GM21390 (cell line): ENCODE measurements around the gene TMPRSS6.

Source experiments
- ATAC-seq: cut with Tn5 transposase; IDR thresholded peaks from one replicate; pipeline ENCODE4 v1.9.1; 2021; ENCODE audit not compliant: unreplicated experiment

The TMPRSS6 gene

GRCh38 chr22:37032535-37033460 lies 76.7 kb downstream of the TMPRSS6 start:
- ATAC-seq: no peak

DNA sequence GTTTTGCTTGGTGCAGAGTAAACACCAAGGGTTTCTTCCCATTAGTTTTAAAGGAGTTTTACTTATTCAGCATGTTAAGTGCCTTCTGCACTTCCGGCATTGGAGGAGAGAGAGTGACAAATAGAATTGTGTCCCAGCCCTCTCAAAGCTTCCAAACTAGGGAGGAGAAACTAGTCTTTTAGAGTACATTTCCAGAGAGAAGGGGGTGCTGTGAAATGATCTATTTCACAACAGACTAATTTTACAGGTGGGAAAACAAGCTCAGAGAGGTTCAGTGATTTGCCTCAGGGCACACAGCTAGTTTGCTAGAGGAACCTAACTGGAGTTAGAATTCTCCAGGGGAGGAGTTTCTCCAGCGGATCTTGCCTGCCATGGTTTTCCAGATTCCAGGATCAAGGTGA lies 77.4 kb downstream of the TMPRSS6 start:
- ATAC-seq: no peak

- no peak for ATAC-seq
These were observed 78.8 kb downstream of the TMPRSS6 start for GRCh38 chr22:37030560-37031281.

DNA sequence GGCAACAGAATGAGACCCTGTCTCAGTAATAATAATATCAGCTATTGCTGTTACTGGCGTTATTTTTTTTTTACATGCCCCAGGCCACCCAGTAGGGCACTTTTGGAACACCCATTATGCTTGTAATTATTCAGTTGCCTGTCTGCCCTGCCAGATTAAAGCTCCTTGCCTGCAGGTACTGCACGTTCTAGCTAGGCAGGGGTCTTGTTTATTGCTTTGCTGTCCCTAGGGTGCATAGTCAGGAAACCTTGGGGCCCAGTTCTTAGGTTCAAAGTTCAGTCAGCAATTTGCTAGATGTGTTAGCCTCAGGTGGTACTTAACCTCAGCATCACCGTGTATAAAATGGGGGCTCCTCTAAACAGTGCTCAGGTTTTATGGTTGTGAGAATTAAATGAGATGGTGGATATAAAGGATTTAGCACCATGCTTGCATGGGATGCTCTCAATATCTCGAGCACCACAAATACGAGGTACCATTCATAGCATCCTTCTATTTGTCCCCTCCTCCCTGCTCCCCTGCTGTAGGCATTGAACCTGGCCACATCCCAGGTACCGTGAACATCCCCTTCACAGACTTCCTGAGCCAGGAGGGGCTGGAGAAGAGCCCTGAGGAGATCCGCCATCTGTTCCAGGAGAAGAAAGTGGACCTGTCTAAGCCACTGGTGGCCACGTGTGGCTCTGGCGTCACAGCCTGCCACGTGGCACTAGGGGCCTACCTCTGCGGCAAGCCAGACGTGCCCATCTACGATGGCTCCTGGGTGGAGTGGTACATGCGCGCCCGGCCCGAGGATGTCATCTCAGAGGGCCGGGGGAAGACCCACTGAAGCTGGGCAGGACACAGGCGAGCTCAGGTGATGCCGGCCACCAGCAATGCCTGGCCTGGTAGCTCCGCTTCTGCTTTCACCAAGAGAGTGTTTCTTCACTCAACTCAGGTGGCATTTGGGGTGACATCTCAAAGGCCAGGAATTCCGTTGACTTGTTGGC lies 80.5 kb downstream of the TMPRSS6 start:
- ATAC-seq: no peak

DNA sequence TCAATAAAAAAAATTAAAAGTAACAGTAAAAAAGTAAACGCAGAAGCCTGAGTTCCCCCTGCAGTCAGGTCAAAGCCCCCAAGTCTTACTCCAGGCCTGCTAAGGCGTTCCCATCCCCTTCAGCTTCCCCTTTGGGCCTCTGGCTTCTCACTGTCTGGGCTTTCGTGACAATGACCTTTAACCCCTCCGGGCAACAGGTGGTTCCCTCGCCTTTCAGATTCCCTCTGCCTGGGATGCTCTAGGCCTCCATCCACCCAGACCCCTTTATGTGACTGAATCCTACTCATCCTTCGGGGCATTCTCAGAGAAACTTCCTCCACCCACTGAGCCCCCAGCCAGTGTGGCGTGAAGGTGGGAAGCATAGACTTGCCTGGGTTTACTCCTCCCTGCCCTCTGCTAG lies 82.0 kb downstream of the TMPRSS6 start:
- ATAC-seq: no peak

DNA sequence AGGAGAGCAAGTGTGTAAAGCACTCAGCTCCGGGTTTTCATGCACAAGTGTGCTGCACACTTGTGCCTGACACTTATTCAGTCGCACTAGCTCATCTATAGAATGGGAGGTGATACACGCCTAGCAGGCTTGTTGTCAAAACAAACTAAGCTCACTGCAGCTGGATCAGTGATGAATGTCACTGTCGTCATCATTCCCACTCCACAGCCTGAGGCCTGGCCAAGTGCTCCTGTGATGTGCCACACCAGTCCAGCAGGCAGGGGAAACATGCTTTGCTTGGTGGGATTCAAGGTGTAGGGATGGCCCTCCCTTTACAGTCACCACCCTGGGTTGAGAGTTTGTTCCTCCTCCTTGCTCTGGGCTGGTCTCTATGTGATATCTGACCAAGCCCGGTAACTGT lies 83.2 kb downstream of the TMPRSS6 start:
- ATAC-seq: no peak

GRCh38 chr22:37025500-37026070 lies 83.9 kb downstream of the TMPRSS6 start:
- ATAC-seq: no peak

- ATAC-seq: no peak
These were observed 85.0 kb downstream of the TMPRSS6 start for GRCh38 chr22:37024339-37025157.

DNA sequence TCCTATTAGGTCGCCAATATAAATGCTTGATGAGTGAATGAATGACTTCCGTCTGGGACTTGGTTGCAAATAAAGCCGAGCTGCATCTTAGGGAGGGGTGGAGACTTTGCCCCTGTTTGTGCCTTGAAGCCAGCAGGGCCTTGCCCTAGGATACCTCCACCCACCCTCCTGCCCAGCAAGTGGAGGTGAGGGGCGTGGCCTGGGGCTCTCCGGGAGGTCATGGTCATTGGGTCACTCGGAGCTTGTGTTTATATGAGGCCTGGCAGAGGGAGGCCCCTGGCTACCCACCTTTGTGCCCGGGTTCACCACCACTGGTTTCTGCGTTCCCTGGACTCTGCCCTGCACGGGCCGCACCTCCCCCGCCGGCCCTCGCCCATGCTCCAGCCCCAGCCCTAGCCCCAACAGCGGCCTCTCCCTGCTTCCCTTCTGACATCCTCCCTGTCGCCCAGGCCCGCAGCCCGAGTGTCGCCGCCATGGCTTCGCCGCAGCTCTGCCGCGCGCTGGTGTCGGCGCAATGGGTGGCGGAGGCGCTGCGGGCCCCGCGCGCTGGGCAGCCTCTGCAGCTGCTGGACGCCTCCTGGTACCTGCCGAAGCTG lies 85.7 kb downstream of the TMPRSS6 start:
- no peak for ATAC-seq

DNA sequence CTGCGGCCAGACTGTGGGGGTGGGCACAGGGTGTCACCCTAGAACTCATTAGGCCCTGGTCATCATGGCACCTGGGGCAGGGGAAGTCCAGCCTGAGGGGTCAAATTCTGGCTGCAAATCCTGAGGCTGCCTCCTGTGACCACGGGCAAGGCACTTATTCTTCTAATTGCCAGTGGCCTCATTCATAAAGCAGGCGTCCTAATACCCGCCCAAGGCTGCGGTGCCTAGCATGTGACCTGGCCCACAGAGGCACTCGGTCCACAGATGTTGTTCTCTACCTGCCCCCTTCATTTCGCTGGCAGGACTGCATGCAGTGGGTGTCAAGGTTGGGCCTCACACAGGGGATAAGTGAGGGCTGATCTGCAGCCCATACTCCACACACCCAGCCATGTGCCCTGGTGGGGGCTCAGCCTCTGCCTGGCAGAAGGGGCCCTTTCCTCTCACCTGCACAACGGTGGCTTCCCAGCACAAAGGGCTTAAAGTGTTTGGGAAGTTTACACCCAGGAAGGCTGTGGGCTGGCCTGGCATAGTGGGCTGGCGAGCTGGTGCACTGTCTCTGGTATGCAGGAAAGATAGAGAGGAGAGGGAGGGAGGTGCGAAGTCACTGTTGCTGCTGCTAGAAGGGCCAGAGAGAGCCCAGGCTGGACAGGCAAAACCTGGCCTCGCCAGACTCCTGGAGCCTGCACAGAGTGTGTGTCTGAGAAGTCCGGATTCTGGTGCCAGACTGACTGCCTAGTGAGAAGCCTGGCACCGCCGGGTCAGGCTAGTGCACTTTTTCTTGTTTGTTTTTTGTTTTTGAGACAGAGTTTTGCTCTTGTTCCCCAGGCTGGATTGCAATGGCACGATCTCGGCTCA lies 86.8 kb downstream of the TMPRSS6 start:
- no peak for ATAC-seq

DNA sequence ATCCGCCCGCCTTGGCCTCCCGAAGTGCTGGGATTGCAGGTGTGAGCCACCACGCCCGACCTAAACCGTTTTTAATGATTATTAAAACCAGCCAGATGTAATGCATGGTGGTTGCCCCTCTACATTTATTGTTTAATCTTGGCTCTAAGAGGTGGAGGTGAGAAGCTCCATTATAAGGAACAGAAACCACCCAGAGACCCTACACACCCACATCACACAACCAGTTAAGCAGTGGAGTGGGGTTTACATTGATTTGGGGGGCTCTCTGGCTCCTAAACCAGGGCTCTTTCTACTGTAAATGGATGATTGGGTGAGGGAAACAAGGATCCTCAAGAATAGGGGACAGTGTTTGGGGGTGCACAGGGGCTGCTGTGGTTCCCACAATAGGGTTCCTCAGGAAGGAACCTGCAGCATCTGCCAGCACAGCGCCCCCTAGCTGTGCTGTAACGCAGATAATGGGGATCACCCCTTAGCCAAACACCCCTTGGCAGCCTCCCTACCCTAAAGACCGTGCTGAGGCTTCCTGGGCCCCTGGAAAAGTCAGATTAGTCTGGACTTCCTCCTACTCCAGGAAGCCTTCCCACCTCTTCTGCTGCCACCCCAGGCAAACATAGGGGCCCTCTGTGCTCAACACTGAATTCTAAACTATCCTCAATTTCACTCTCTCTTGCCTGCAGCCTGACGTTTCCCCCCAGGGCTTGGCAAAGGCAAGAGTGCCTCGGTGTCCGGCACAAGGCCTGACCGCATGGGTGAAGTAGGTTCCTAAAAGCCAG lies 87.6 kb downstream of the TMPRSS6 start:
- no peak for ATAC-seq

DNA sequence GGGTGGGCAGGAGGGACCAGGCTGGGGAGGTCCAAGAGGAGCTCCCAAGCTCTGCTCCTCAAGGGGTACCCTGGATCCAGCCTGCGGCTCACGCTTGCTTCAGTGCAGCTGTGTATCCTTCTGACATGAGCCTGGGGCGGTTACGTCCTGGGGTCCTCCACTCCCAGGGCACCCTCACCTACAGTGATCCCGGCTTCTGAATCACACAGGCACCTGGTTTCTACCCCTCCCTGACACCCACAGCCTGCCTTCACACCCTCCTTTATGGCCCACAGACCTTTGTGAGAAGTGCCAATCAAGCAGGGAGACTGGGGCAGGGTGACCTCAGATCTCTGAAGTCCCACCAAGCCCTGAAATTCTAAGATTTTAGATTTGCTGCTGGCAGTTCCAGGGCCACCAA lies 88.5 kb downstream of the TMPRSS6 start:
- ATAC-seq: no peak

- ATAC-seq: no peak
These were observed 89.4 kb downstream of the TMPRSS6 start for GRCh38 chr22:37020192-37020479.

- peak; percentile 67 for ATAC-seq
These were observed 90.0 kb downstream of the TMPRSS6 start, which contains the start of the genes MPST and TST for GRCh38 chr22:37019309-37020191. MPST (plus strand) TSS chr22:37019742; CDS start chr22:37019837, 95 bp downstream. TST (minus strand) TSS chr22:37019447; CDS start chr22:37018732, 715 bp downstream.

- ATAC-seq: peak; percentile 27
These were observed 90.7 kb downstream of the TMPRSS6 start for GRCh38 chr22:37018815-37019308.

DNA sequence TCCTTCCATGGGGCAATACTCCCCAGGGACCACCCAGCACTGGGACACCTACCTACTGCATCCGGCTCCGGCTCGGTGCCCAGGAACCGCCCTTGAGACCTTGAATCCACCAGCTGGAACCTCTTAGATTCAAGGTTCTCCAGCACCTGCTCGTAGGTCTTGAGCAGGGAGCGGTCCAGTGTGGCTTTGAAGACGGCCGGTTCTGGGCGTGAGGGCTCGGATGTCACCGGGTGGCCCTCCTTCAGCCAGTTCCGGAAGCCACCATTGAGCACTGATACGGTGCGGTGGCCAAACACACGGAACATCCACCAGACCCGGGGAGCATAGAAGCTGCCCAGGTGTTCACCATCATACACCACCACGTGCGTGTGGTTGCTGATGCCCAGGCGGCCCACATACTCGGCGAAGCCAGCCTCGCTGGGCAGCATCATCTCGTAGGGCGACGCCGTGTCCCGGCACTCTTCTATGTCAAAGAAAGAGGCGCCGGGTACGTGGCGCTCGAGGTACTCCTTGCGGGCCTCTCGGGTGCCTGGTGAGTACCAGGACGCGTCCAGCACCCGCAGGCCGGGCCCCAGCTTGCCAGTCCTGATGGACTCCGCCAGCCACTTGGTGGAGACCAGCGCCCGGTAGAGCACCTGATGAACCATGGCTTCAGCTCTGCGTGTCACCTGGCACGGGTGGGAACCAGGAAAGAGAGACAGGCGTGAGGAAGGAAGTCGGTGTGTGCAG lies 91.3 kb downstream of the TMPRSS6 start:
- ATAC-seq: no peak
